Spinal cord (tissue), 10 donors: Measurements from ENCODE around the gene FAM83E. TPM values are rescaled to one million over a fixed set of nuclear protein-coding genes. Genes with fewer than 3 reads are reported as not detected.

ENCODE experiments used
- DNase-seq, 6 donors: peaks; one replicate each; pipeline versions ENCODE4 v3.0.0 to v3.0.0-alpha.2; 2013 to 2015; ENCODE audit warnings: low spot score in 6 of 6, low read depth in 4 of 6
- H3K27ac ChIP-seq: one replicate; pipeline ENCODE4 v1.5.1; 2013; ENCODE audit warnings: low read depth, low read length, control low read depth
- H3K27me3 ChIP-seq: one replicate; pipeline ENCODE4 v1.6.1; 2013; ENCODE audit warnings: low read length; ENCODE audit not compliant: control insufficient read depth, insufficient read depth
- H3K36me3 ChIP-seq: one replicate; pipeline ENCODE4 v1.6.1; 2013; ENCODE audit warnings: low read length; ENCODE audit not compliant: control insufficient read depth, insufficient read depth
- H3K4me1 ChIP-seq: one replicate; pipeline ENCODE4 v1.6.1; 2013; ENCODE audit warnings: low read length; ENCODE audit not compliant: control insufficient read depth, insufficient read depth
- H3K4me3 ChIP-seq: one replicate; pipeline ENCODE4 v1.5.1; 2013; ENCODE audit warnings: low read depth, low read length, control low read depth
- H3K9me3 ChIP-seq: one replicate; pipeline ENCODE4 v1.6.1; 2013; ENCODE audit warnings: low read length; ENCODE audit not compliant: control insufficient read depth, insufficient read depth
- WGBS: methylation state at CpG from one replicate; pipeline ENCODE4 v1.1.5; 2013; ENCODE audit warnings: missing lambda C conversion rate; ENCODE audit not compliant: insufficient coverage; 5-methylcytosine and 5-hydroxymethylcytosine counted together
- polyA plus RNA-seq, 2 donors: library from polyadenylated mRNA; unstranded; fragments of 120-200 nt; gene quantifications; one replicate each; pipeline ENCODE4 v1.2.1, GENCODE V29; 2013; ENCODE audit not compliant: insufficient read length in 2 of 2
- total RNA-seq, 2 donors: library from RNA; depleted of rRNA in 1 of 2; stranded (reverse); fragments of 120-200 nt in 1 of 2; fragments of >200 nt in 1 of 2; gene quantifications; one replicate each; pipeline versions ENCODE4 v1.2.3 to v1.2.4, GENCODE V29; 2013 to 2014
- donor health status: healthy.

The FAM83E gene
- total and polyA plus RNA-seq, 4 donors = 0.13 to 0.61 (median 0.45) TPM; not detected in 1

GRCh38 chr19:48629599-48630295 is 14.9 kb upstream of the FAM83E start:
- H3K4me1 ChIP-seq = peaks cover 61% of the 10 kb centered on the region
- H3K9me3 ChIP-seq = no peaks in the 10 kb centered on the region
- no peaks in the 10 kb centered on the region for H3K27me3 ChIP-seq
- H3K4me3 ChIP-seq = no peak overlapping the region
- DNase-seq = peak in 2 of 6 donors; percentile 50 to 73
- 20% methylated on average over 48 of the region's 48 CpGs for WGBS
- H3K36me3 ChIP-seq = peaks cover 76% of the 10 kb centered on the region
- H3K27ac ChIP-seq = peak overlapping the region; percentile 69

GRCh38 chr19:48629297-48629598 is 14.4 kb upstream of the FAM83E start:
- 77% methylated on average over 21 of the region's 22 CpGs for WGBS
- Histone ChIP-seq H3K4me1 (peaks cover 61% of the 10 kb centered on the region), H3K9me3 (no peaks in the 10 kb centered on the region), H3K4me3 (no peak overlapping the region), H3K36me3 (peaks cover 79% of the 10 kb centered on the region), H3K27ac (no peak overlapping the region), H3K27me3 (no peaks in the 10 kb centered on the region)
- DNase-seq = no peak

GRCh38 chr19:48628486-48629296 is 13.8 kb upstream of the FAM83E start:
- WGBS = 87% methylated on average over 34 of the region's 34 CpGs
- Histone ChIP-seq H3K36me3 (peaks cover 78% of the 10 kb centered on the region), H3K4me3 (no peak overlapping the region), H3K27me3 (no peaks in the 10 kb centered on the region), H3K9me3 (no peaks in the 10 kb centered on the region), H3K4me1 (peaks cover 57% of the 10 kb centered on the region), H3K27ac (no peak overlapping the region)
- no peak for DNase-seq

DNA sequence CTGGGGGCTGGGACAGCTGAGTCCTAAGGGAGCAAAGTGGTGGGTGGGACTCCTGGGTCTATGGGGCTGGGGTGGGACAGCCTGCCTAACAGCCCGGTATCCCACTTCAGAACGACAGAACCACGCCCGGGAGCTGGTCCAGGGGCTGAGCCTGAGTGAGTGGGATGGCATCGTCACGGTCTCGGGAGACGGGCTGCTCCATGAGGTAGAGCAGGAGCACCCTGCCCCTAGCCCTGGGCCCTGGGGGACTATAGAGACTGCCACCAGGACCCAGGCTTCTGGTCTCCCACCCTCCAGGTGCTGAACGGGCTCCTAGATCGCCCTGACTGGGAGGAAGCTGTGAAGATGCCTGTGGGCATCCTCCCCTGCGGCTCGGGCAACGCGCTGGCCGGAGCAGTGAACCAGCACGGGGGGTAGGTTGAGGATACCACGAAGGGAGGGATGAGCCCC is 13.0 kb upstream of the FAM83E start:
- no peaks in the 10 kb centered on the region for H3K27me3 ChIP-seq
- H3K9me3 ChIP-seq = no peaks in the 10 kb centered on the region
- H3K36me3 ChIP-seq = peaks cover 71% of the 10 kb centered on the region
- H3K4me1 ChIP-seq = peaks cover 56% of the 10 kb centered on the region
- 89% methylated on average over 8 of the region's 17 CpGs for WGBS
- no peak overlapping the region for H3K27ac ChIP-seq
- no peak overlapping the region for H3K4me3 ChIP-seq
- no peak for DNase-seq

- Histone ChIP-seq H3K36me3 (peaks cover 65% of the 10 kb centered on the region), H3K27ac (no peak overlapping the region), H3K9me3 (no peaks in the 10 kb centered on the region), H3K4me3 (no peak overlapping the region), H3K27me3 (no peaks in the 10 kb centered on the region), H3K4me1 (peaks cover 57% of the 10 kb centered on the region)
- 60% methylated on average over 3 of the region's 6 CpGs for WGBS
- DNase-seq = no peak
Observed at GRCh38 chr19:48627201-48627864, 12.5 kb upstream of the FAM83E start.

GRCh38 chr19:48625891-48626327 is 11.0 kb upstream of the FAM83E start:
- no peaks in the 10 kb centered on the region for H3K9me3 ChIP-seq
- H3K4me1 ChIP-seq = peaks cover 54% of the 10 kb centered on the region
- 93% methylated on average over 30 of the region's 30 CpGs for WGBS
- H3K36me3 ChIP-seq = peaks cover 57% of the 10 kb centered on the region
- no peak for DNase-seq
- H3K27ac ChIP-seq = no peak overlapping the region
- H3K4me3 ChIP-seq = no peak overlapping the region
- H3K27me3 ChIP-seq = no peaks in the 10 kb centered on the region

DNA sequence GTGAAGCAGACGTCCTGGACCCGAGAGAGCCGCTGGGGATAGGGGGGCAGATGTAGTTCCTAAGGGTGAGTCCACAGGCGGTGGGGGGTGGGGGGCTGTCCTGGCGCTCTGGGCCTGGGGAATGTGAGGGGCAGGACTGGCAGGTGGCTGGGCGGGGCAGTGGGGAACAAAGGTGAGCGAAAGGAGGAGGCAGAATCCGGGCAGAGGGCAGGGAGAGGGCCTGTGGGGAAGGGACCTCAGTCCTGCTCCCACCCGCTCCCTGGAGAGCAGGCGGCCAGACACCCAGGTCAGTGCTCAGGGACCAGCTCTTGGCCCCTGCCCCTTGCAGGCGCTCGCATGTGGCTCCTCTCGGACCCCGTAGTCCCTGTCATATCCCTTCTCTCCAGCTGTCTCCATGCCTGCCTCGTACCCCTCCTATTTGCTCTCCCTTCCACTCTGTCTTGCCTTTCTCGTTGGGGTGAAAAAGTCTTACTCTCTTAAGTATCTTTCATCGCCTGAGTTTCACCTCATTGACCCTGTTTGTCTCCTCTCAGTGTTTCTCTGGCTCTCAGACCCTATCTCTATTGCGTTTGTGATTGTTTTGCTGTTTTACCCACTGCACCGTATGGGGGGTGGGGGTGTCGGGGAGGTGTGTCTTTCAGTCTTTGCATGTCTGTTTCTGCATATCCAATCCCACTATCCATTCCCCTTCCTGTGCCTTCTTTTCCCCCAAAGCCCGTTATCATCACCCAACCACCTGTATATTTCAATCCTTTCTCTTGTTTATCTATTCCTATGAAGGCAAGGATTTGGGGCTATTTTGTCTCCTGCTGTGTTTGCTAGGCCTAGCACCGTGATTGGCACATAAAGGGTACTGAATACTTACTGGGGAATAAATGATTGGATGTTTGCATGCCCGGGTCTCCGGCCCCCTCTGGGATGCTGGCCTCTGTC is 10.2 kb upstream of the FAM83E start:
- H3K36me3 ChIP-seq = peaks cover 49% of the 10 kb centered on the region
- H3K9me3 ChIP-seq = no peaks in the 10 kb centered on the region
- WGBS = 37% methylated on average over 17 of the region's 24 CpGs
- H3K4me3 ChIP-seq = peak overlapping the region; percentile 68
- H3K27ac ChIP-seq = peak overlapping the region; percentile 78
- peaks cover 52% of the 10 kb centered on the region for H3K4me1 ChIP-seq
- no peaks in the 10 kb centered on the region for H3K27me3 ChIP-seq
- DNase-seq = no peak

- no peaks in the 10 kb centered on the region for H3K9me3 ChIP-seq
- DNase-seq = peak; percentile 88 to 99 (median 95)
- H3K27ac ChIP-seq = peak overlapping the region; percentile 95
- 0% methylated on average over 27 of the region's 40 CpGs for WGBS
- H3K36me3 ChIP-seq = peaks cover 40% of the 10 kb centered on the region
- peaks cover 49% of the 10 kb centered on the region for H3K4me1 ChIP-seq
- H3K27me3 ChIP-seq = no peaks in the 10 kb centered on the region
- peak overlapping the region; percentile 68 for H3K4me3 ChIP-seq
Observed at GRCh38 chr19:48624067-48624594, 9.3 kb upstream of the FAM83E start.
